Liver (tissue), 9 donors: Measurements from ENCODE around the gene FA2H. TPM values are rescaled to one million over a fixed set of nuclear protein-coding genes. Genes with fewer than 3 reads are reported as not detected.

Experiments
- DNase-seq: peaks from one replicate; pipeline ENCODE4 v3.0.0-alpha.2; 2017; ENCODE audit warnings: low spot score
- H3K27ac ChIP-seq, 2 donors: one replicate each; pipeline ENCODE4 v1.7.0; 2013; ENCODE audit warnings: inconsistent platforms in 2 of 2, low read length in 2 of 2, control low read depth in 1 of 2, low read depth in 1 of 2, mild to moderate bottlenecking in 1 of 2
- H3K27me3 ChIP-seq, 4 donors: one replicate each; pipeline versions ENCODE4 v1.6.1 to v1.7.0; 2013; ENCODE audit warnings: low read length in 3 of 4, inconsistent platforms in 1 of 4, mild to moderate bottlenecking in 1 of 4, moderate library complexity in 1 of 4; ENCODE audit not compliant: control insufficient read depth in 4 of 4, insufficient read depth in 4 of 4
- H3K36me3 ChIP-seq, 4 donors: one replicate each; pipeline versions ENCODE4 v1.6.1 to v1.7.0; 2013; ENCODE audit warnings: low read length in 3 of 4, mild to moderate bottlenecking in 3 of 4, low read depth in 1 of 4, moderate library complexity in 1 of 4; ENCODE audit not compliant: control insufficient read depth in 4 of 4, insufficient read depth in 3 of 4
- H3K4me1 ChIP-seq, 4 donors: one replicate each; pipeline versions ENCODE4 v1.6.1 to v1.7.0; 2013; ENCODE audit warnings: low read length in 3 of 4, mild to moderate bottlenecking in 3 of 4, moderate library complexity in 1 of 4; ENCODE audit not compliant: control insufficient read depth in 4 of 4, insufficient read depth in 4 of 4
- H3K4me3 ChIP-seq, 3 donors: one replicate each; pipeline versions ENCODE4 v1.6.1 to v1.7.0; 2013; ENCODE audit warnings: low read length in 3 of 3, control low read depth in 1 of 3, low read depth in 1 of 3, mild to moderate bottlenecking in 1 of 3
- H3K9ac ChIP-seq, 2 donors: one replicate each; pipeline ENCODE4 v1.7.0; 2013; ENCODE audit warnings: low read length in 2 of 2, mild to moderate bottlenecking in 2 of 2, moderate library complexity in 2 of 2, control low read depth in 1 of 2, low read depth in 1 of 2
- H3K9me3 ChIP-seq, 4 donors: one replicate each; pipeline versions ENCODE4 v1.6.1 to v1.7.0; 2013; ENCODE audit warnings: low read length in 3 of 4; ENCODE audit not compliant: control insufficient read depth in 4 of 4
- ATF3 ChIP-seq: IDR thresholded peaks from 2 replicates; pipeline ENCODE4 v1.6.1; 2016; ENCODE audit warnings: antibody characterized with exemption
- CTCF ChIP-seq: fragments of 150-350 bp; IDR thresholded peaks from 2 replicates; pipeline ENCODE4 v1.5.1; 2017; ENCODE audit warnings: improper control_type of control experiment, low read depth, low read length; ENCODE audit not compliant: missing input control
- EGR1 ChIP-seq, 2 donors: IDR thresholded peaks; 2 replicates each; pipeline ENCODE4 v1.6.1; 2016 to 2018; ENCODE audit warnings: antibody characterized with exemption in 2 of 2, low read depth in 2 of 2
- FOXA1 ChIP-seq: IDR thresholded peaks from 2 replicates; pipeline ENCODE4 v1.6.1; 2016; ENCODE audit warnings: antibody characterized with exemption
- GABPA ChIP-seq, 2 donors: IDR thresholded peaks in 1 of 2; conservative IDR thresholded peaks in 1 of 2; 2 replicates each; pipeline ENCODE4 v1.6.1; 2016; ENCODE audit warnings: antibody characterized with exemption in 2 of 2, mild to moderate bottlenecking in 1 of 2, moderate library complexity in 1 of 2
- HNF4A ChIP-seq, 2 donors: conservative IDR thresholded peaks; 2 replicates each; pipeline ENCODE4 v1.6.1; 2016; ENCODE audit warnings: antibody characterized with exemption in 2 of 2, mild to moderate bottlenecking in 2 of 2
- HNF4G ChIP-seq: IDR thresholded peaks from 2 replicates; pipeline ENCODE4 v1.6.1; 2016; ENCODE audit warnings: antibody characterized with exemption
- JUND ChIP-seq, 2 donors: IDR thresholded peaks; 2 replicates each; pipeline ENCODE4 v1.6.1; 2016; ENCODE audit warnings: antibody characterized with exemption in 2 of 2
- MAX ChIP-seq: IDR thresholded peaks from 2 replicates; pipeline ENCODE4 v1.6.1; 2016; ENCODE audit warnings: antibody characterized with exemption
- NR2F2 ChIP-seq: IDR thresholded peaks from 2 replicates; pipeline ENCODE4 v1.6.1; 2016; ENCODE audit warnings: antibody characterized with exemption
- RAD21 ChIP-seq, 2 donors: IDR thresholded peaks; 2 replicates each; pipeline ENCODE4 v1.6.1; 2016; ENCODE audit warnings: antibody characterized with exemption in 2 of 2, mild to moderate bottlenecking in 2 of 2
- REST ChIP-seq: IDR thresholded peaks from 2 replicates; pipeline ENCODE4 v1.6.1; 2016; ENCODE audit warnings: antibody characterized with exemption, mild to moderate bottlenecking
- RXRA ChIP-seq, 2 donors: IDR thresholded peaks; 2 replicates each; pipeline ENCODE4 v1.6.1; 2017 to 2018; ENCODE audit warnings: antibody characterized with exemption in 2 of 2, mild to moderate bottlenecking in 1 of 2
- SP1 ChIP-seq: IDR thresholded peaks from 2 replicates; pipeline ENCODE4 v1.6.1; 2018; ENCODE audit warnings: antibody characterized with exemption, mild to moderate bottlenecking
- TAF1 ChIP-seq: conservative IDR thresholded peaks from 2 replicates; pipeline ENCODE4 v1.6.1; 2016; ENCODE audit warnings: antibody characterized with exemption, mild to moderate bottlenecking
- YY1 ChIP-seq: IDR thresholded peaks from 2 replicates; pipeline ENCODE4 v1.6.1; 2016; ENCODE audit warnings: antibody characterized with exemption, mild to moderate bottlenecking
- ZBTB33 ChIP-seq: IDR thresholded peaks from 2 replicates; pipeline ENCODE4 v1.6.1; 2016; ENCODE audit warnings: antibody characterized with exemption
- WGBS: extraction: QIAGEN DNeasy Blood & Tissue Kit; methylation state at CpG from one replicate; pipeline ENCODE4 v1.1.7; 2013; 5-methylcytosine and 5-hydroxymethylcytosine counted together
- polyA plus RNA-seq, 2 donors: library from polyadenylated mRNA; stranded (reverse) in 1 of 2; unstranded in 1 of 2; fragments of 200-250 nt in 1 of 2; fragments of >200 nt in 1 of 2; fragmentation: Nextera tagmentation in 1 of 2; extraction: Ambion mirVana in 1 of 2; gene quantifications; one replicate each; pipeline versions ENCODE4 v1.2.1 to v1.2.3, GENCODE V29; 2013 to 2015
- total RNA-seq, 2 donors: library from RNA; depleted of rRNA; stranded (reverse); fragments of >200 nt; gene quantifications; one replicate each; pipeline ENCODE4 v1.2.3, GENCODE V29; 2014
- donor health status: healthy.
- donor health status: healthy.
- donor health status: healthy.
- donor health status: healthy.
- donor health status: healthy.

The FA2H gene
- total and polyA plus RNA-seq, 4 donors, result 0.02 to 0.17 (median 0.14) TPM; not detected in 1

GRCh38 chr16:74718741-74719610 is 55.6 kb downstream of the FA2H start:
- Histone ChIP-seq H3K4me3 (no peak overlapping the region), H3K4me1 (no peaks in the 10 kb centered on the region), H3K27ac (no peak overlapping the region), H3K36me3 (no peaks in the 10 kb centered on the region), H3K27me3 (no peaks in the 10 kb centered on the region), H3K9me3 (no peaks in the 10 kb centered on the region), H3K9ac (no peak overlapping the region)
- TF ChIP-seq NR2F2 (no peak), HNF4A (conservative IDR thresholded peaks at IDR 0.05) (no peak), ATF3 (no peak), CTCF (no peak), FOXA1 (no peak), JUND (IDR thresholded peaks at IDR 0.05) (no peak), ZBTB33 (no peak), GABPA (IDR thresholded peaks at IDR 0.05 in 1 of 2, conservative IDR thresholded peaks at IDR 0.05 in 1 of 2) (no peak), RXRA (IDR thresholded peaks at IDR 0.05) (no peak), TAF1 (no peak), HNF4G (no peak), SP1 (no peak), EGR1 (IDR thresholded peaks at IDR 0.05; ENCODE audit: low read depth in 2 of 2) (no peak), YY1 (no peak)
- no peak for DNase-seq
- 93% methylated on average over 27 of the region's 27 CpGs for WGBS

- Histone ChIP-seq H3K27ac (no peak overlapping the region), H3K36me3 (no peaks in the 10 kb centered on the region), H3K27me3 (no peaks in the 10 kb centered on the region), H3K4me3 (no peak overlapping the region), H3K4me1 (no peaks in the 10 kb centered on the region), H3K9ac (no peak overlapping the region), H3K9me3 (no peaks in the 10 kb centered on the region)
- no peak for DNase-seq
- 93% methylated on average over 13 of the region's 13 CpGs for WGBS
- TF ChIP-seq RXRA (IDR thresholded peaks at IDR 0.05), result no peak
- no peak for TF ChIP-seq HNF4A (conservative IDR thresholded peaks at IDR 0.05)
- TF ChIP-seq ATF3, result no peak
- no peak for TF ChIP-seq RAD21 (IDR thresholded peaks at IDR 0.05)
- TF ChIP-seq HNF4G, result no peak
- TF ChIP-seq ZBTB33, result no peak
- no peak for TF ChIP-seq EGR1 (IDR thresholded peaks at IDR 0.05; ENCODE audit: low read depth in 2 of 2)
- no peak for TF ChIP-seq TAF1
- TF ChIP-seq MAX, result no peak
- no peak for TF ChIP-seq NR2F2
- no peak for TF ChIP-seq GABPA (IDR thresholded peaks at IDR 0.05 in 1 of 2, conservative IDR thresholded peaks at IDR 0.05 in 1 of 2)
- no peak for TF ChIP-seq JUND (IDR thresholded peaks at IDR 0.05)
- TF ChIP-seq YY1, result no peak
- TF ChIP-seq REST, result no peak
- TF ChIP-seq FOXA1, result no peak
Measured at GRCh38 chr16:74718140-74718539, 56.5 kb downstream of the FA2H start.
